IPS-18a (cell line): ENCODE measurements around the gene MEOX1.

ENCODE experiments used
- H3K27ac ChIP-seq: one replicate; pipeline ENCODE4 v1.5.1; 2013; ENCODE audit warnings: low read length
- H3K27me3 ChIP-seq: one replicate; pipeline ENCODE4 v1.6.1; 2013; ENCODE audit warnings: mild to moderate bottlenecking, low read length; ENCODE audit not compliant: control insufficient read depth, insufficient read depth
- H3K36me3 ChIP-seq: one replicate; pipeline ENCODE4 v1.6.1; 2013; ENCODE audit warnings: low read depth, low read length; ENCODE audit not compliant: control insufficient read depth
- H3K4me1 ChIP-seq: one replicate; pipeline ENCODE4 v1.6.1; 2013; ENCODE audit warnings: low read depth, low read length; ENCODE audit not compliant: control insufficient read depth
- H3K4me3 ChIP-seq: one replicate; pipeline ENCODE4 v1.5.1; 2013; ENCODE audit warnings: low read length
- H3K9ac ChIP-seq: one replicate; pipeline ENCODE4 v1.6.1; 2013; ENCODE audit warnings: mild to moderate bottlenecking, low read length, moderate library complexity
- H3K9me3 ChIP-seq: one replicate; pipeline ENCODE4 v1.6.1; 2013; ENCODE audit warnings: low read depth, low read length; ENCODE audit not compliant: control insufficient read depth

Gene MEOX1

GRCh38 chr17:43626023-43626422 is 35.7 kb downstream of the MEOX1 start:
- Histone ChIP-seq H3K9me3 (no peaks in the 10 kb centered on the region), H3K9ac (no peak overlapping the region), H3K27me3 (no peaks in the 10 kb centered on the region), H3K4me3 (no peak overlapping the region), H3K36me3 (no peaks in the 10 kb centered on the region), H3K27ac (no peak overlapping the region), H3K4me1 (peaks cover 7% of the 10 kb centered on the region)

- H3K9me3 ChIP-seq: no peaks in the 10 kb centered on the region
- H3K36me3 ChIP-seq: no peaks in the 10 kb centered on the region
- H3K4me3 ChIP-seq: no peak overlapping the region
- H3K27ac ChIP-seq: no peak overlapping the region
- H3K27me3 ChIP-seq: no peaks in the 10 kb centered on the region
- H3K4me1 ChIP-seq: peaks cover 7% of the 10 kb centered on the region
- no peak overlapping the region for H3K9ac ChIP-seq
Observed at GRCh38 chr17:43625606-43626005, 36.1 kb downstream of the MEOX1 start.

GRCh38 chr17:43620581-43620980 is 41.1 kb downstream of the MEOX1 start:
- Histone ChIP-seq H3K9ac (no peak overlapping the region), H3K9me3 (no peaks in the 10 kb centered on the region), H3K4me1 (no peaks in the 10 kb centered on the region), H3K27me3 (no peaks in the 10 kb centered on the region), H3K27ac (no peak overlapping the region), H3K4me3 (no peak overlapping the region), H3K36me3 (no peaks in the 10 kb centered on the region)

GRCh38 chr17:43620147-43620546 is 41.6 kb downstream of the MEOX1 start:
- Histone ChIP-seq H3K9ac (no peak overlapping the region), H3K4me3 (no peak overlapping the region)

GRCh38 chr17:43619705-43620104 is 42.0 kb downstream of the MEOX1 start:
- no peak overlapping the region for H3K4me3 ChIP-seq
- no peaks in the 10 kb centered on the region for H3K36me3 ChIP-seq
- no peaks in the 10 kb centered on the region for H3K4me1 ChIP-seq
- no peak overlapping the region for H3K9ac ChIP-seq
- H3K27ac ChIP-seq: no peak overlapping the region
- no peaks in the 10 kb centered on the region for H3K9me3 ChIP-seq
- no peaks in the 10 kb centered on the region for H3K27me3 ChIP-seq

More at GRCh38 chr17:43620147-43620546, 41.6 kb downstream of the MEOX1 start:
- Histone ChIP-seq H3K36me3 (no peaks in the 10 kb centered on the region), H3K9me3 (no peaks in the 10 kb centered on the region), H3K4me1 (no peaks in the 10 kb centered on the region), H3K27me3 (no peaks in the 10 kb centered on the region), H3K27ac (no peak overlapping the region)

- Histone ChIP-seq H3K27ac (no peak overlapping the region), H3K9ac (no peak overlapping the region), H3K4me3 (no peak overlapping the region), H3K36me3 (no peaks in the 10 kb centered on the region), H3K27me3 (no peaks in the 10 kb centered on the region), H3K4me1 (no peaks in the 10 kb centered on the region), H3K9me3 (no peaks in the 10 kb centered on the region)
Observed at GRCh38 chr17:43618276-43618675, 43.4 kb downstream of the MEOX1 start.

GRCh38 chr17:43616852-43617251 is 44.9 kb downstream of the MEOX1 start:
- Histone ChIP-seq H3K27ac (no peak overlapping the region), H3K9me3 (no peaks in the 10 kb centered on the region), H3K27me3 (no peaks in the 10 kb centered on the region), H3K4me1 (no peaks in the 10 kb centered on the region), H3K36me3 (no peaks in the 10 kb centered on the region), H3K9ac (no peak overlapping the region), H3K4me3 (no peak overlapping the region)

- Histone ChIP-seq H3K27me3 (no peaks in the 10 kb centered on the region), H3K27ac (no peak overlapping the region)
Observed at GRCh38 chr17:43616421-43616820, 45.3 kb downstream of the MEOX1 start.

GRCh38 chr17:43616029-43616351 is 45.7 kb downstream of the MEOX1 start:
- H3K9ac ChIP-seq: no peak overlapping the region

More at GRCh38 chr17:43616421-43616820, 45.3 kb downstream of the MEOX1 start:
- Histone ChIP-seq H3K4me3 (no peak overlapping the region), H3K36me3 (no peaks in the 10 kb centered on the region), H3K9me3 (no peaks in the 10 kb centered on the region), H3K9ac (no peak overlapping the region), H3K4me1 (no peaks in the 10 kb centered on the region)

GRCh38 chr17:43615330-43616028 is 46.2 kb downstream of the MEOX1 start:
- Histone ChIP-seq H3K4me1 (no peaks in the 10 kb centered on the region), H3K9me3 (no peaks in the 10 kb centered on the region), H3K4me3 (no peak overlapping the region), H3K27me3 (no peaks in the 10 kb centered on the region), H3K9ac (no peak overlapping the region), H3K36me3 (no peaks in the 10 kb centered on the region), H3K27ac (no peak overlapping the region)

More at GRCh38 chr17:43616029-43616351, 45.7 kb downstream of the MEOX1 start:
- Histone ChIP-seq H3K4me3 (no peak overlapping the region), H3K9me3 (no peaks in the 10 kb centered on the region), H3K36me3 (no peaks in the 10 kb centered on the region), H3K27me3 (no peaks in the 10 kb centered on the region), H3K27ac (no peak overlapping the region), H3K4me1 (no peaks in the 10 kb centered on the region)

GRCh38 chr17:43614561-43614960 is 47.2 kb downstream of the MEOX1 start:
- Histone ChIP-seq H3K9ac (no peak overlapping the region), H3K9me3 (no peaks in the 10 kb centered on the region), H3K4me1 (no peaks in the 10 kb centered on the region), H3K27ac (no peak overlapping the region), H3K27me3 (no peaks in the 10 kb centered on the region), H3K36me3 (no peaks in the 10 kb centered on the region), H3K4me3 (no peak overlapping the region)

- H3K27ac ChIP-seq: no peak overlapping the region
- H3K9ac ChIP-seq: no peak overlapping the region
- H3K4me3 ChIP-seq: no peak overlapping the region
- no peaks in the 10 kb centered on the region for H3K9me3 ChIP-seq
- no peaks in the 10 kb centered on the region for H3K27me3 ChIP-seq
- H3K36me3 ChIP-seq: no peaks in the 10 kb centered on the region
- H3K4me1 ChIP-seq: no peaks in the 10 kb centered on the region
Observed at GRCh38 chr17:43613917-43614316, 47.8 kb downstream of the MEOX1 start.
